ENCODE results near the gene SERTAD2.

SERTAD2 gene, protein sequence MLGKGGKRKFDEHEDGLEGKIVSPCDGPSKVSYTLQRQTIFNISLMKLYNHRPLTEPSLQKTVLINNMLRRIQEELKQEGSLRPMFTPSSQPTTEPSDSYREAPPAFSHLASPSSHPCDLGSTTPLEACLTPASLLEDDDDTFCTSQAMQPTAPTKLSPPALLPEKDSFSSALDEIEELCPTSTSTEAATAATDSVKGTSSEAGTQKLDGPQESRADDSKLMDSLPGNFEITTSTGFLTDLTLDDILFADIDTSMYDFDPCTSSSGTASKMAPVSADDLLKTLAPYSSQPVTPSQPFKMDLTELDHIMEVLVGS

DNA sequence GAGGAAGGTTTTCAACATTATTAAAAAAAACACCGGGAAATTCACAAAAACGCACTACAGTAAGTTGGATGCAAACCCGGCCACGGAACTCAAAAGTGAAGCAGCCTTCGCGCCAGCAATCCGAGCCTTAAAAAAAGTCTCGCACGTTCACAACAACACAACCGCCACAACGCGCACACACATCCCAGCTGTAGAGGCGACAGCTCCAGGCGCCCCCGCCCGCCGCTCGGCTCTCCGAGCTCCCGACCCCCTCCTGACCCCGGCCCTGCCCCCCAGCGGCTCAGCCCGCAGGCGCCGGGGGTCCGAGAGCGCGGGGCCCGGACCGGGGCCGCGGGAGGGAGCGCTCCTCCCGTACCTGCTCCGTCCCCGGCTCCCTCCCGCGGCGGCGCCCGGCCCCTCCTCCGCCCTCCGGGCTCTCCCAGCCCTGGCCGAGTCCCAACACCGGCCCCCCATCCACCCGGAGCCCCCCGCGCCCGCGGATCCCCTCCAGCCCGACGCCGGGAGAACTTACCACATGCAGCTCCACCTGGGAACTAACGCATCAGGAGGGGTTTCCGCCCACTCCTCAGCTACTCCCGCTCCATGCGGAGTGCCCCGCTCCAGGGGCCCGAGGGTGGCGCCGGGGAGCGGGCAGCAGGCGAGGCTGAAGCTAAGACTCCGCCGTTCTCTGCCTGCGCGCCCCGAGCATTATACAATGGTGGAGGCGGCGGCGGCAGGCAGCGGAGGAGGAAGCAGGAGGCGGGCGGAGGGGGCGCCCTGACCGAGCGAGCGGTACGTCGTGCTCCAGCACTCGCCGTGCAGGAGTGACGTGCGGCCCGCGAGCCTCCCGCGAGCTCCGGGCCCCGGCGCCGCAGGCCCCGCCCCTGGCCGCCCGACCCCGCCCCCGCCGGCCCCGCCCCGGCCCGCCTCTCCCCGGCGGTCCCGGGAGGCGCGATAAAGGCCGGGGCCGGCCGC, at the start of gene SERTAD2:
Gene SERTAD2 (minus strand): TSS at position 805 of the 954 bp plus-strand sequence. CDS start 17,042 bp downstream, outside the sequence.
- peak within 1 kb of the TSS; percentile 80 for H3K4me3 ChIP-seq (ENCODE audit: low read length)
- TF ChIP-seq, protein P1, sequence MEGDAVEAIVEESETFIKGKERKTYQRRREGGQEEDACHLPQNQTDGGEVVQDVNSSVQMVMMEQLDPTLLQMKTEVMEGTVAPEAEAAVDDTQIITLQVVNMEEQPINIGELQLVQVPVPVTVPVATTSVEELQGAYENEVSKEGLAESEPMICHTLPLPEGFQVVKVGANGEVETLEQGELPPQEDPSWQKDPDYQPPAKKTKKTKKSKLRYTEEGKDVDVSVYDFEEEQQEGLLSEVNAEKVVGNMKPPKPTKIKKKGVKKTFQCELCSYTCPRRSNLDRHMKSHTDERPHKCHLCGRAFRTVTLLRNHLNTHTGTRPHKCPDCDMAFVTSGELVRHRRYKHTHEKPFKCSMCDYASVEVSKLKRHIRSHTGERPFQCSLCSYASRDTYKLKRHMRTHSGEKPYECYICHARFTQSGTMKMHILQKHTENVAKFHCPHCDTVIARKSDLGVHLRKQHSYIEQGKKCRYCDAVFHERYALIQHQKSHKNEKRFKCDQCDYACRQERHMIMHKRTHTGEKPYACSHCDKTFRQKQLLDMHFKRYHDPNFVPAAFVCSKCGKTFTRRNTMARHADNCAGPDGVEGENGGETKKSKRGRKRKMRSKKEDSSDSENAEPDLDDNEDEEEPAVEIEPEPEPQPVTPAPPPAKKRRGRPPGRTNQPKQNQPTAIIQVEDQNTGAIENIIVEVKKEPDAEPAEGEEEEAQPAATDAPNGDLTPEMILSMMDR (conservative IDR thresholded peaks at IDR 0.05; ENCODE audit: low read length): no peak
- peak; percentile 88 for DNase-seq (ENCODE audit: low read depth)

DNA sequence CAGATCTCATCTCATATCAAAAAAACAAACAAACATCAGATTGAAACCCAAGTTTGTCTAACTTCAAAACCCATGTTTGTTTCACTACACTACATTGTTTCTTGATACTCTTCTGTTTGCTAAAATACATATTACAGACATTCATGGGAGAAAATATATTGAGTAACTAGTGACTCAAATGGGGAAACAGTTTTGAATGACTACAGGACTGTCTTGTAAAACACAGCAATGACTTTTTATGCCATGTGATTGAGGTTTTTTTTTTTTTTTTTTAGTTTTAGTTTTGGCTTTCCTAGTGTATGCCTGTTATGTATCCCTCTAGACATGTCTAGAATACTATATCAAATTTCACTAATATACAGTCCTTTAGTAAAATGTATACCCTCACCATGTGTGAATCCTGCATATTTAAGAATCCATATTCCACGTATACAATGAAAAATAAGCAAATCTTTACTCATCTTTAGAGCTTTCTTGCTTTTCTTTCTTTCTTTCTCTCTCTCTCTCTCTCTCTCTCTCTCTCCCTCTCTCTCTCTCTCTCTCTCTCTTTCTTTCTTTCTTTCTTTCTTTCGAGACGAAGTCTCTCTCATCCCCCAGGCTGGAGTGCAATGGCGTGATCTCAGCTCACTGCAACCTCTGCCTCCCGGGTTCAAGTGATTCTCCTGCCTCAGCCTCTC, 46.6 kb upstream of the SERTAD2 start:
- H3K4me3 ChIP-seq (ENCODE audit: low read length): no peak overlapping the region
- TF ChIP-seq, protein P1 (conservative IDR thresholded peaks at IDR 0.05; ENCODE audit: low read length): no peak
- peak; percentile 72 for DNase-seq (ENCODE audit: low read depth)

DNA sequence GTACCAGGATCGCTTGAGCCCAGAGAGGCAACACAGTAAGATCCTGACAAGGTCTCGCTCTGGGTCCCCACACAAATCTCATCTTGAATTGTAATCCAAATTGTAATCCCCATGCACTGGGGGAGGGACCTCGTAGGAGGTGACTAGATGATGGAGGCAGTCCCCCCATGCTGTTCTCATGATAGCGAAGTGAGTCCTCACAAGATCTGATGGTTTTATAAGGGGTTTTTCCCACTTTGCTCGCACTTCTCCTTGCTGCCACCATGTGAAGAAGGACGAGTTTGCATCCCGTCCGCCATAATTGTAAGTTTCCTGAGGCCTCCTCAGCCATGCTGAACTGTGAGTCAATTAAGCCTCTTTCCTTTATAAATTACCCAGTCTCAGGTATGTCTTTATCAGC, 46.0 kb upstream of the SERTAD2 start:
- no peak for DNase-seq (ENCODE audit: low read depth)
- no peak overlapping the region for H3K4me3 ChIP-seq (ENCODE audit: low read length)
- TF ChIP-seq, protein P1 (conservative IDR thresholded peaks at IDR 0.05; ENCODE audit: low read length): no peak

DNA sequence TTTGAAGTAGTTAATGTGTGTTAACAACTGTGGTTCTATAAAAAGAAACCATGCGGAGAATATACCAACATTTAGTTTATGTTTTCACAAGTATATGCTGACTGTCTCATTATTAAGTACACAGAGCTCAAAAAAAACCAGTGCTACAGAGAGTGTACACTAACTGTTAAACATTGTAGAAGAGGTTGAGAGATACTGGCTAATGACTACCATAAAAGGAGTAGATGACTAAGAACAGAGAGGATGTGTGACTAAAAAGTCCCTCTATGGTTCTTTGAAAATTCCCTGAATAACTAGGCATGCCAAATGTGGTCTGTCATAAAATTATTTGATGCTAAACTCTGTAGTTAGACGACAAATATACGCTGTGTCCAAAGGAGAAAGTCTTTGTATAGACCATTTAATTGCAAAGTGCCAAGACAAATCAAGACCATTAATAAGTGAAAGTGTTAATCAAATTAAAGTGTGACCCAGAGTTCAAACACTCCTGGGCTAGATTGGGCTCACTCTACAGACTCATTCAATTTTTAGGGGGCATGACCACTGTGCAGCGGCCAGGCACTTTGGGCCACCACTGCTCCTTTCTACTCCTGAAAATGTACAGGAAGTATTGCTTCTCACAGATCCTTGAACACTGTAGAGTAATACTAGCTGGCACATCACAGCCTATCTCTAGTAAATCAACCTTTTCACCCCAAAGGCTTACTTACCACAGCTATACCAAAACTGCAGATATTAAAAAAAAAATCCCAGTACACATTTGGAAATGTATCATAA, 45.1 kb upstream of the SERTAD2 start:
- TF ChIP-seq, protein P1 (conservative IDR thresholded peaks at IDR 0.05; ENCODE audit: low read length): no peak
- DNase-seq (ENCODE audit: low read depth): peak; percentile 86
- no peak overlapping the region for H3K4me3 ChIP-seq (ENCODE audit: low read length)

DNA sequence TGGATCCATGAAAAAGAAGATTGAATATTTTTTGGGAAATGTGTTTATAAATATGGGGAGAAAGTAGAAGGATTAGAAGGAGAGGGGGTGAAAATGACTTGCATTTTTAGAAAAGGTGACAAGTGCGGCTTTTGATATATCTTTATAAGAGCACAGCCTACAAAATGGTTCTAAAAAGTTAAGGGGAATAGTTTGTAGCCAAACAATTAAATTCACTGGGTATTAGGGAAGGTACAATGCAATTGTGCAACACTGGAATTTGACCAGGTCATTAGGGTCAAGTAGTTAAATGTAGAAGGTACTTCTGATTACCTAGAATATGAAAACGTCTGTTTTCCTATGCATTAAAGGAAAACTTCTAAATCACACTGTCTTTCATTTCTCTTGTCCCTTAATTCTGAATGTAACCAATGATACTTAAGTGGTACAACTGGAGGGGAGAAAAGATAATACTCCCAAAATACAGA, 44.5 kb upstream of the SERTAD2 start:
- no peak overlapping the region for H3K4me3 ChIP-seq (ENCODE audit: low read length)
- DNase-seq (ENCODE audit: low read depth): no peak
- TF ChIP-seq, protein P1 (conservative IDR thresholded peaks at IDR 0.05; ENCODE audit: low read length): no peak
